Measurements from ENCODE around the gene SMAD6. TPM values are rescaled to one million over a fixed set of nuclear protein-coding genes. Genes with fewer than 3 reads are reported as not detected.
A peak's percentile ranks its signal among the peaks of the same experiment; 100 is the strongest.

SMAD6 gene
- total and polyA plus RNA-seq, 2 experiments from 2014 or later = 26.6 to 35.4 TPM

DNA sequence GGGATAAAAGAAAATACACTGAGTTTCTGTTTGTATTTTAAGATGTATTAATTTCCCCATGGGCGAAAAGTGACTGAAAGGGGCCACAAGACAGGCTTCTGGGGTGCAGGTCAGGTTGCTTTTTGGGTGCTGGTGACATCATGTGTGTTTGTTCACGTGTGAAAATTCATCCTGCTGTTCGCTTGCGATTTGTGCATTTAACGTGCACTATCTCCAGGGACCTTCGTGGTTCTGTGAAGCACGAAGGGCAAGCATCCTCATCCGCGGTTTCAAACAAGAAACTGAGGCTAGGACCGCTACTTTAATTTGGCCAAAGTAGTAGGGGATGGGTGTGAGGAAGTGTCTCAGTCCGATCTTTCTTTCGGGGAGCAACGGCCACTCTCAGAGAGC, 1.6 kb upstream of the SMAD6 start:
- TF ChIP-seq EZH2 (IDR thresholded peaks at IDR 0.05; ENCODE audit: borderline replicate concordance) (no peak), EZH2phosphoT487 (IDR thresholded peaks at IDR 0.05; ENCODE audit: low read depth, severe bottlenecking, unreplicated experiment) (no peak)
- TF ChIP-seq, protein P1, sequence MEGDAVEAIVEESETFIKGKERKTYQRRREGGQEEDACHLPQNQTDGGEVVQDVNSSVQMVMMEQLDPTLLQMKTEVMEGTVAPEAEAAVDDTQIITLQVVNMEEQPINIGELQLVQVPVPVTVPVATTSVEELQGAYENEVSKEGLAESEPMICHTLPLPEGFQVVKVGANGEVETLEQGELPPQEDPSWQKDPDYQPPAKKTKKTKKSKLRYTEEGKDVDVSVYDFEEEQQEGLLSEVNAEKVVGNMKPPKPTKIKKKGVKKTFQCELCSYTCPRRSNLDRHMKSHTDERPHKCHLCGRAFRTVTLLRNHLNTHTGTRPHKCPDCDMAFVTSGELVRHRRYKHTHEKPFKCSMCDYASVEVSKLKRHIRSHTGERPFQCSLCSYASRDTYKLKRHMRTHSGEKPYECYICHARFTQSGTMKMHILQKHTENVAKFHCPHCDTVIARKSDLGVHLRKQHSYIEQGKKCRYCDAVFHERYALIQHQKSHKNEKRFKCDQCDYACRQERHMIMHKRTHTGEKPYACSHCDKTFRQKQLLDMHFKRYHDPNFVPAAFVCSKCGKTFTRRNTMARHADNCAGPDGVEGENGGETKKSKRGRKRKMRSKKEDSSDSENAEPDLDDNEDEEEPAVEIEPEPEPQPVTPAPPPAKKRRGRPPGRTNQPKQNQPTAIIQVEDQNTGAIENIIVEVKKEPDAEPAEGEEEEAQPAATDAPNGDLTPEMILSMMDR (IDR thresholded peaks at IDR 0.05; ENCODE audit: poor library complexity) = no peak
- Histone ChIP-seq H3K9me2 (replicated peaks; ENCODE audit: insufficient read depth) (no peaks in the 10 kb centered on the region), H3K4me1 (ENCODE audit: insufficient read depth) (peaks cover 15% of the 10 kb centered on the region), H3K36me3 (replicated peaks; ENCODE audit: insufficient read depth, low read depth) (no peaks in the 10 kb centered on the region), H4K20me1 (ENCODE audit: insufficient read depth, poor library complexity, severe bottlenecking) (peaks cover 21% of the 10 kb centered on the region), H3K4me2 (peak overlapping the region; percentile 89), H2AFZ (peak overlapping the region; percentile 66), H3K79me2 (peaks cover 28% of the 10 kb centered on the region), H3K4me3 (peak overlapping the region; percentile 41), H3K9me3 (ENCODE audit: low read depth) (no peaks in the 10 kb centered on the region), H3K27me3 (no peaks in the 10 kb centered on the region), H3K27ac (peak overlapping the region; percentile 39)
- WGBS (ENCODE audit: low lambda C conversion rate, missing lambda C conversion rate) = 10% methylated on average over 13 of the region's 13 CpGs
- DNase-seq (ENCODE audit: low spot score) = no peak

DNA sequence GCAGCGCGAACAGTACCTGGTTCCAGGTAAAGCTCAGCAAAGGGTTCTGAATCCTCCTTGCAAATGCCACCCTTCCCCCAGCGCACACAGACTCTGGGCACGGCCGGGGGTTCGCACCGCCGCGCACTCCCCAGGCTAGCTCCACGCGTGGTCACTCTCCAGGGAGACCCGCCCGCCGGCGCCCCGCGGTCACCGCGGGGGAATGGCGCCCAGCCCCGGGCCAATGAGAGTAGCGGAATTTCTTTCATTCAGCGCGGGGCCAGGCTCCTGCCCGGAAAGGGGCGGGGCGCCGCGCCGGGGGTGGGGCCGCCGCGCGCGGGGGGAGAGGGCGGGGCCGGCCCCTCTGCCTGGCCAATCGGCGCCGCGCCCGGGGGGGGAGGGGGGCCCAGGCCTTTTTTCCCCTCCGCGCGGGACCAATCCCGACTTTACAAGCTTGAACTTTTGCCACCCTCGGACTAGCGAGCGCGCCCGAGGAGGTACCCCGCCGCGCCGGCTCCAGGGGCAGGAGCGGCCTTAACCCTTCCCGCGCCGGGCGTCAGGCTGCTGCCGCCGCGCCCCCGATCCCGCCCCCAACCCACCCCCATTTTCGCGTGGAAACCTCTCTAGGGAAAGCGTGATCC, 1.1 kb upstream of the SMAD6 start:
- H3K27ac ChIP-seq = peak overlapping the region; percentile 95
- under 1% methylated on average over 25 of the region's 68 CpGs for WGBS (ENCODE audit: low lambda C conversion rate, missing lambda C conversion rate)
- H3K27me3 ChIP-seq = no peaks in the 10 kb centered on the region
- H4K20me1 ChIP-seq (ENCODE audit: insufficient read depth, poor library complexity, severe bottlenecking) = peaks cover 26% of the 10 kb centered on the region
- H3K4me3 ChIP-seq = peak overlapping the region; percentile 50
- peak overlapping the region; percentile 92 for H3K4me2 ChIP-seq
- H3K9me2 ChIP-seq (replicated peaks; ENCODE audit: insufficient read depth) = no peaks in the 10 kb centered on the region
- no peaks in the 10 kb centered on the region for H3K9me3 ChIP-seq (ENCODE audit: low read depth)
- TF ChIP-seq, protein P1 (IDR thresholded peaks at IDR 0.05; ENCODE audit: poor library complexity) = no peak
- TF ChIP-seq EZH2phosphoT487 (IDR thresholded peaks at IDR 0.05; ENCODE audit: low read depth, severe bottlenecking, unreplicated experiment) = no peak
- no peak for TF ChIP-seq EZH2 (IDR thresholded peaks at IDR 0.05; ENCODE audit: borderline replicate concordance)
- peaks cover 20% of the 10 kb centered on the region for H3K4me1 ChIP-seq (ENCODE audit: insufficient read depth)
- H3K36me3 ChIP-seq (replicated peaks; ENCODE audit: insufficient read depth, low read depth) = no peaks in the 10 kb centered on the region
- H2AFZ ChIP-seq = peak overlapping the region; percentile 66
- DNase-seq (ENCODE audit: low spot score) = peak; percentile 99
- peaks cover 33% of the 10 kb centered on the region for H3K79me2 ChIP-seq

DNA sequence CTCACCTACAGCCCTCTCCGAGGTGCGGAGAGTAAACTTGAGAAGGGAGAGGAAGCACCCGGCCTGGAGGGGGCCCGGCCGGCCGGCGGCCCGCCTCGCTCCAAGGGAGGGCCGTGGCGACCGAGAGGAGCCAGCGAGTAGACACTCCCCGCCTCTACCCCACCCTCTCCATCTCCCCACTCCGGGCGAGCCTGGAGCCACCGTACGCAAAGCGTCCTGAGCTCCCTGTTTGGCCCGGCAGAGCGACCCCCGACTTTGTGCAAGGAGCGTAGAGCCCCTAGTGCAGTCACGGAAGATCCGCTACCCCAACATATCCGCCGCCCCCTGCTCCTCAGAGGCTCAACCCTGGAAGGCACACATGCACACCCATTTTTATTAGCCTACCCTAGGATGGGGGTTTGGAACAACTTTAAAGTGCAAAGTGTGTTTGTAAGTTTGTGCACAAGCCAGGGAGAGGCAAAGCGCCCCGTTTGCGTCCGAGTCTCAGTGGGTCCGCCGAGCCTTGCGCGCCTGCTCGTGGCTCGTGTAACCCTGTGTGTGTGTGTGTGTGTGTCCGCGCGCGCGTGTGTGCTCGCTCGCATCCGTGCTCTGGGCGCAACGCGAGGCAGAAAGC, 508 bp upstream of the SMAD6 start:
- H3K4me2 ChIP-seq = peak overlapping the region; percentile 92
- no peaks in the 10 kb centered on the region for H3K27me3 ChIP-seq
- peak overlapping the region; percentile 95 for H3K27ac ChIP-seq
- TF ChIP-seq EZH2phosphoT487 (IDR thresholded peaks at IDR 0.05; ENCODE audit: low read depth, severe bottlenecking, unreplicated experiment) (no peak), EZH2 (IDR thresholded peaks at IDR 0.05; ENCODE audit: borderline replicate concordance) (no peak)
- TF ChIP-seq, protein P1 (IDR thresholded peaks at IDR 0.05; ENCODE audit: poor library complexity) = no peak
- no peaks in the 10 kb centered on the region for H3K9me3 ChIP-seq (ENCODE audit: low read depth)
- WGBS (ENCODE audit: low lambda C conversion rate, missing lambda C conversion rate) = 2% methylated on average over 47 of the region's 48 CpGs
- H3K9me2 ChIP-seq (replicated peaks; ENCODE audit: insufficient read depth) = no peaks in the 10 kb centered on the region
- H2AFZ ChIP-seq = peak overlapping the region; percentile 62
- DNase-seq (ENCODE audit: low spot score) = no peak
- peaks cover 40% of the 10 kb centered on the region for H3K79me2 ChIP-seq
- peak overlapping the region; percentile 50 for H3K4me3 ChIP-seq
- peaks cover 26% of the 10 kb centered on the region for H3K4me1 ChIP-seq (ENCODE audit: insufficient read depth)
- H3K36me3 ChIP-seq (replicated peaks; ENCODE audit: insufficient read depth, low read depth) = no peaks in the 10 kb centered on the region
- H4K20me1 ChIP-seq (ENCODE audit: insufficient read depth, poor library complexity, severe bottlenecking) = peaks cover 32% of the 10 kb centered on the region

Measured in hepatocyte (in vitro differentiated cells).